HEK293T (cell line): ENCODE results near the gene MUC5B.

Experiments used
- BHLHE40 ChIP-seq: fragments of 450-650 bp; IDR thresholded peaks from 2 replicates; pipeline ENCODE4 v1.6.1; 2016; ENCODE audit warnings: mild to moderate bottlenecking, moderate library complexity, borderline replicate concordance
- CTBP1 ChIP-seq: fragments of 450-650 bp; IDR thresholded peaks from 2 replicates; pipeline ENCODE4 v1.6.1; 2016; ENCODE audit warnings: borderline replicate concordance
- FOXM1 ChIP-seq: fragments of 450-650 bp; IDR thresholded peaks from 2 replicates; pipeline ENCODE4 v1.6.1; 2017; ENCODE audit warnings: mild to moderate bottlenecking, borderline replicate concordance
- LEF1 ChIP-seq: fragments of 450-650 bp; IDR thresholded peaks from 2 replicates; pipeline ENCODE4 v1.6.1; 2017; ENCODE audit warnings: mild to moderate bottlenecking, borderline replicate concordance
- SP1 ChIP-seq: fragments of 450-650 bp; IDR thresholded peaks from 2 replicates; pipeline ENCODE4 v1.6.1; 2017
- ZNF384 ChIP-seq: fragments of 450-650 bp; IDR thresholded peaks from 2 replicates; pipeline ENCODE4 v1.6.1; 2016

DNA sequence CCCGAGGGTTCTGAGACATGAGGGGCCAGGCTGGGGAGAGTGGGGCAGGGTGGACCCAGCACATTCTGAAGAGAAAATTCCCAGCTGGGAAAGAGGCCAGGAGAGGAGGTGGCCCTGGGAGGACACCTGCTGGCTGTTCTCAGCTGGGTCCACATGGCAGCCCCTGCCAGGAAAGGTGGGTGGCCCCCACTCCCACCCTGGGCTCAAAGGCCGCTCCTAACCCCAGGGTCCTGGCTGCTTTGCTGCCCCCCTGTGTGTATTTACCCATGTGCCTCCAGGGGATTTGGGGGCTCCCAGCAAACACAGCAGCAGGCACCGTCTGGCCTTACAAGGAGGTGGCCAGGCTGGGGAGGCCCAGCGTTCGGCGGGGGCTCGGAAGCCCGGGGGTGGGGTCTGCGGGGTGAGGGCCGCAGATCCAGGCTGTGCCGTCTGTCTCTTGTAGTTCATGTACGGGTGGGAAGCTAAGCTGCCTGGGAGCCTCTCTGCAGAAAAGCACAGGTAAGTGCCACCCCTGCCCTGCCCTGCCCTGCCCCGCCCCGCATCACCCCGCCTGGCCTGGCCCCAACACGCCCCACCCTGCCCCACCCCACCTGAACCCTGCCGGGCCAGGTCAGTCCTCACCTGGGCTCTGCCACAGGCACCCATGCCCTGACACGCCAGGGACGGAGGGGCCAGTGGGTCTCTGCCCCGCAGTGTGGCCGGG lies 10.6 kb downstream of the MUC5B start:
- TF ChIP-seq CTBP1: no peak
- no peak for TF ChIP-seq SP1
- TF ChIP-seq ZNF384: no peak
- no peak for TF ChIP-seq BHLHE40
- TF ChIP-seq FOXM1: no peak
- TF ChIP-seq LEF1: no peak
